ENCODE data around the gene PFKFB3.

Gene PFKFB3

GRCh38 chr10:6229746-6230145 is 27.0 kb downstream of the PFKFB3 start:
- TF ChIP-seq SPI1 (IDR thresholded peaks at IDR 0.05; ENCODE audit: borderline replicate concordance, low read depth) (no peak), REST (IDR thresholded peaks at IDR 0.05; ENCODE audit: insufficient replicate concordance, low read depth) (no peak), GABPA (IDR thresholded peaks at IDR 0.05; ENCODE audit: low read depth) (no peak), POLR2AphosphoS5 (IDR thresholded peaks at IDR 0.05; ENCODE audit: low read depth) (no peak)
- TF ChIP-seq, protein P1, sequence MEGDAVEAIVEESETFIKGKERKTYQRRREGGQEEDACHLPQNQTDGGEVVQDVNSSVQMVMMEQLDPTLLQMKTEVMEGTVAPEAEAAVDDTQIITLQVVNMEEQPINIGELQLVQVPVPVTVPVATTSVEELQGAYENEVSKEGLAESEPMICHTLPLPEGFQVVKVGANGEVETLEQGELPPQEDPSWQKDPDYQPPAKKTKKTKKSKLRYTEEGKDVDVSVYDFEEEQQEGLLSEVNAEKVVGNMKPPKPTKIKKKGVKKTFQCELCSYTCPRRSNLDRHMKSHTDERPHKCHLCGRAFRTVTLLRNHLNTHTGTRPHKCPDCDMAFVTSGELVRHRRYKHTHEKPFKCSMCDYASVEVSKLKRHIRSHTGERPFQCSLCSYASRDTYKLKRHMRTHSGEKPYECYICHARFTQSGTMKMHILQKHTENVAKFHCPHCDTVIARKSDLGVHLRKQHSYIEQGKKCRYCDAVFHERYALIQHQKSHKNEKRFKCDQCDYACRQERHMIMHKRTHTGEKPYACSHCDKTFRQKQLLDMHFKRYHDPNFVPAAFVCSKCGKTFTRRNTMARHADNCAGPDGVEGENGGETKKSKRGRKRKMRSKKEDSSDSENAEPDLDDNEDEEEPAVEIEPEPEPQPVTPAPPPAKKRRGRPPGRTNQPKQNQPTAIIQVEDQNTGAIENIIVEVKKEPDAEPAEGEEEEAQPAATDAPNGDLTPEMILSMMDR (IDR thresholded peaks at IDR 0.05; ENCODE audit: insufficient read depth, low read length) = no peak
- Histone ChIP-seq H3K4me3 (replicated peaks; ENCODE audit: insufficient read depth, low read length) (no peak overlapping the region), H3K27me3 (ENCODE audit: insufficient read depth, poor library complexity, severe bottlenecking) (no peaks in the 10 kb centered on the region), H3K27ac (replicated peaks) (no peak overlapping the region)
- DNase-seq (ENCODE audit: low read depth in 1 of 2, low spot score in 1 of 2) = no peak

DNA sequence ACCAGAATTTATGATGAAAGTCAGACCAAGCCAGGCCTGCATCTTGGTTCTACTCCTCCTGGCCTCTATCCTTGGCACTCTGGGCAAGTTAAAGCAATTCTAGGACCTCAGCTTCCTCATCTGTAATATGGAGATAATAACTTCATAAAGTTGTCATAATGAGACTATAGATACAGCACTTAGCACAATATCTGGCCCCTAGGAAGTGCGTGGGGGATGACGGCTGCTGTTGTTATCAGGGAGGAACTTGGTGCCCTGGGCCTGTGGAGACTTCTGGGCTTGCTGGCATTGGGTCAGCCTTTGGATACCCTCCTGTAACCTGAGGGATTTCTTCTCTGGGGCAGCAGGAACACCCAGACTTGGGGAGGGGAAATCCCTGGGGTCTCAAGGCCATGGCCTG is 27.6 kb downstream of the PFKFB3 start:
- no peak for DNase-seq (ENCODE audit: low read depth in 1 of 2, low spot score in 1 of 2)
- Histone ChIP-seq H3K27ac (replicated peaks) (no peak overlapping the region), H3K4me3 (replicated peaks; ENCODE audit: insufficient read depth, low read length) (no peak overlapping the region), H3K27me3 (ENCODE audit: insufficient read depth, poor library complexity, severe bottlenecking) (no peaks in the 10 kb centered on the region)
- no peak for TF ChIP-seq REST (IDR thresholded peaks at IDR 0.05; ENCODE audit: insufficient replicate concordance, low read depth)
- no peak for TF ChIP-seq SPI1 (IDR thresholded peaks at IDR 0.05; ENCODE audit: borderline replicate concordance, low read depth)
- no peak for TF ChIP-seq POLR2AphosphoS5 (IDR thresholded peaks at IDR 0.05; ENCODE audit: low read depth)
- no peak for TF ChIP-seq GABPA (IDR thresholded peaks at IDR 0.05; ENCODE audit: low read depth)
- TF ChIP-seq, protein P1 (IDR thresholded peaks at IDR 0.05; ENCODE audit: insufficient read depth, low read length) = no peak

GRCh38 chr10:6231146-6231545 is 28.4 kb downstream of the PFKFB3 start:
- no peak for DNase-seq (ENCODE audit: low read depth in 1 of 2, low spot score in 1 of 2)
- H3K27ac ChIP-seq (replicated peaks) = no peak overlapping the region
- H3K27me3 ChIP-seq (ENCODE audit: insufficient read depth, poor library complexity, severe bottlenecking) = no peaks in the 10 kb centered on the region
- no peak overlapping the region for H3K4me3 ChIP-seq (replicated peaks; ENCODE audit: insufficient read depth, low read length)
- TF ChIP-seq, protein P1 (IDR thresholded peaks at IDR 0.05; ENCODE audit: insufficient read depth, low read length) = no peak
- TF ChIP-seq POLR2AphosphoS5 (IDR thresholded peaks at IDR 0.05; ENCODE audit: low read depth) (no peak), SPI1 (IDR thresholded peaks at IDR 0.05; ENCODE audit: borderline replicate concordance, low read depth) (no peak), REST (IDR thresholded peaks at IDR 0.05; ENCODE audit: insufficient replicate concordance, low read depth) (no peak), GABPA (IDR thresholded peaks at IDR 0.05; ENCODE audit: low read depth) (no peak)

Measured in HL-60 (cell line).